Fibroblast of skin of back (primary cell): ENCODE results near the gene SLC35D2.
"Not testable (repeated sequence)": the region's sequence is repeated elsewhere in the genome, so short reads cannot be mapped to it uniquely, and the experiment has no call there.

Experiments used
- DNase-seq: peaks from one replicate; pipeline ENCODE4 v3.0.0-alpha.2; 2013

Gene SLC35D2

DNA sequence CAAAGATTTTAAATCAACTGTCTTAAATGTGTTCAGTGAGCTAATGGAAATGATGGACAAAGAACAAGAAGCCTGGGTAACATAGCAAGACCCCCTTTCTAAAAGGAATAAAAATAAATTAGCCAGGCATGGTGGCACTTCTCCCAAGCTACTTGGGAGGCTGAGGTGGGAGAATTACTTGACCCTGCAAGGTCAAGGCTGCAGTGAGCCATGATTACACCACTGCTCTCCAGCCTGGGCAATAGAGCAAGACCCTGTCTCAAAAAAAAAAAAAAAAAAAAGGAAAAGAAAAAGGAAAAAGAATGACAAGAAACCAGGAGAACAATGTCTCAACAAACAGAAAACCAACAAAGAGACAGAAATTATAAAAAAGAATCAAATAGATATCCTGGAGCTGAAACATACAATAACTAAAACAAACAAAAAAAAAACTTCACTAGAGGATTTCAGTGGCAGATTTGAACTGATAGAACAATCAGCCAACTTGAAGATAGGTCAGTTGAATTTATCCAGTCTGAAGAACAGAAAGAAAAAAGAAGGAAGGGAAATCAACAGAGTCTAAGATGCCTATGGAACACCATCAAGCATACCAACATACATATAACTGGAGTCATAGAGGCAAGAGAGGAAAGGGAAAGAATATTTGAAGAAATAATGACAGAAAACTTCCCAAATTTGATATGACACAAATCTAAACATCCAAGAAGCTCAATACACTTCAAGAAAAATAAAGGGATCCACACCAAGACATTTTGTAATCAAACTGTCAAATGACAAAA, 16.8 kb upstream of the SLC35D2 start:
- no peak for DNase-seq

DNA sequence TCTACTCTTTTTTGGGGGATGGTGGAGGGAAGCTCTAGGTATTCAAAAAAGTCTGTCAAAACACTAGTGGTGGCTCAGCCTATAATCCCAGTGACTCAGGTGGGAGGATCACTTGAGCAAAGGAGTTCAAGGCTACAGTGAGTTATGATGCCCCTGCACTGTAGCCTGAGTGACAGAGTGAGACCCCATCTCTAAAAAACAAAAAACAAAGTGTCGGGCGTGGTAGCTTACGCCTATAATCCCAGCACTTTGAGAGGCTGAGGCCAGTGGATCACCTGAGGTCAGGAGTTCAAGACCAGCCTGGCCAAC, 15.8 kb upstream of the SLC35D2 start:
- DNase-seq: no peak

DNA sequence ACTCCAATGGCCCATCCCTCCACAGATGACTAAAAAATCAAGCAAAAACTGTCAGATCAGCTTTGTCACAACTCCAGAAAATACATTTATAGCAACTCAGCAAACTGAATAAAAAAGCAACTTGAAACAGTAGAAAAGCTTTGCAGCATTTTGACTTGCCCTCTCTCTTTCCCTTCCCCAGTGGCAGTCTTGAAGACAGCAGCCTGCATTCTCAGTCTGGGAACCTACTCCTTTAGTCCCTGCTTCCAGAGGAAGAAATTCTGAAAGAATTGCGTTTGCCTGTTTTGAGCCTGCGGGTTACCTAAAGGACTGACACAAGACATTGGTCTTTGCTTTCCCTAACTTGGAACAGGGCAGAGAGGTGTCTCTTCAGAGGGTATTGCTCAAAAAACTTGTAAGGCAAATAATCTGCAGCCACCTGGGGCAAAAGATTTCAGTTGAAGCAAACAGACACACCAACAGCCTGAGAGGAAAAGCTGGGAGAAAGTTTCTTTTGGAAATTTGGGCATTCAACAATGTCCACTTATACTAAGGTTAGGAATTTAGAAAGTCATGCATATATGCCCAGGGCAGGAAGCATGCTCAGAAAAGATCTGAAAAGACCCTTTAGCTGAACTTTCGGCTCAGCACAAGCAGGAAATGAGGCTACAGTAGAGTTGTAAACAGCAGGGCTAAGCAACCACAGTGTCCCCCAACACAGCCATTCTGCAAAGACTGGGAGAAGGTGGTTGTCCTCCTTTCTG, 15.2 kb upstream of the SLC35D2 start:
- DNase-seq: no peak

DNA sequence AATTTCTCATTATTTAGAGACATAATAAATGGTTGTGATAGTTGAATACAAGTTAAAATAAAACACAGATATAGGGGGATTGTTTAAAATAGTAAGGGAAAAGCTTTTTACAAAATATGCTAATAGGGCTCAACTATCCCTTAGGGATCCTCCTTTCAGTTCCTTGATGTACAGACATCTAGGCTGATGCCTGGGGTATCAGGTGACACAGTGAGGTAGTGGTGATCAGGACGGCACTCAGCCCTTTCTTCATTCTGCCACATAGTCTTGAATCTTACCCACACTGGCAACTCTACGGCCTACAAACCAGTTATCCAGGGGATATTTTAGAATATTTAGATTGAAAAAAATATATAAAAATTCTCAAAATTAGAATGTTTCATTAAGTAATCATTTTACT, 12.5 kb upstream of the SLC35D2 start:
- no peak for DNase-seq

DNA sequence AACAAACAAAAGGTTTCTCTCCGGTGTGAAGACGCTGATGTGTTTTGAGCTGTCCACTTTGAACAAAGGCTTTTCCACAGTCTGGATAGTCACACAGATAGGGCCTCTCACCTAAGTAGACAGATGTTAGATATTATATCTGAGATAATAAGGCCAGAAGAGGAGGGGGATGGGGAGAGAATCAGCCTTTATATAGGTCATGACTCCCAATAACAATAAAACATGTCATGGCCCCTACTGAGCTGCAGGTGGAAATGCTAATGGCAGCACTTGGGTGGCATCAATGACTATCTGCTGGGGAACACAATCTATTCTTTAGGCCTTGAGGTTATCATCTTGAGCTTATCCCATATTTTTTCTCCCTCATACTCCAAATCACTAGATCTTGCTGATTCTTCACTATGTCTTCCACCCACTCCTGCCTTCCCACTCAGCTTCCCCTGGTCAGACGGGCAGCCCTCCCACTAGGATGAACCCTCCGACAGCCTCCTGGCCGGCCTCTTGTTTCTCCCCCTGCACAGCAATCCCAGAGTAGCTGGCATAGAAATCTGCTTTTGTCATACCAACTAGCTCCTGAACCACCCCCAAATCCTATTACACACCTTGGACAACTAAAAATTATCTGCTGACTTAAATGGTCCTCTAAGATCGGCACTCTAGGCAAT, 11.5 kb upstream of the SLC35D2 start:
- DNase-seq: no peak

DNA sequence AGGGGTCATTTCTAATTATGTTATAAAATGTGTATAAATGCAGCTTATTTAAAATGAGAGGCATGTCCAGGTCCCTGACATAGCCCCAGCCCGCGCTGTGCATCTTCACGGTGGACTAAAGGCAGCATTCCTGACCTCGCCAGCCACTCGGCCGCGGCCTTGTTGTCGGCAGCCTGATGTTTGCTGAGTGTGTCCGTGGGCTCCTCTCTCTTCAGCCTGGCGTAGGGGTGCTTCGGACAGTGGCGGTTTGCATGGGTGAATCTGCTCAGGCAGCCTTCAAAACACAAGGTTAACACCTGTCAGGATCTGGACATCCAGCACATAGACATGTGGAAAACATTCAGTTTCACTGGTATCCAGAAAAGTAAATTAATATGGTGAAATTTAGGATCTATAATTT, 8.8 kb upstream of the SLC35D2 start:
- no peak for DNase-seq

DNA sequence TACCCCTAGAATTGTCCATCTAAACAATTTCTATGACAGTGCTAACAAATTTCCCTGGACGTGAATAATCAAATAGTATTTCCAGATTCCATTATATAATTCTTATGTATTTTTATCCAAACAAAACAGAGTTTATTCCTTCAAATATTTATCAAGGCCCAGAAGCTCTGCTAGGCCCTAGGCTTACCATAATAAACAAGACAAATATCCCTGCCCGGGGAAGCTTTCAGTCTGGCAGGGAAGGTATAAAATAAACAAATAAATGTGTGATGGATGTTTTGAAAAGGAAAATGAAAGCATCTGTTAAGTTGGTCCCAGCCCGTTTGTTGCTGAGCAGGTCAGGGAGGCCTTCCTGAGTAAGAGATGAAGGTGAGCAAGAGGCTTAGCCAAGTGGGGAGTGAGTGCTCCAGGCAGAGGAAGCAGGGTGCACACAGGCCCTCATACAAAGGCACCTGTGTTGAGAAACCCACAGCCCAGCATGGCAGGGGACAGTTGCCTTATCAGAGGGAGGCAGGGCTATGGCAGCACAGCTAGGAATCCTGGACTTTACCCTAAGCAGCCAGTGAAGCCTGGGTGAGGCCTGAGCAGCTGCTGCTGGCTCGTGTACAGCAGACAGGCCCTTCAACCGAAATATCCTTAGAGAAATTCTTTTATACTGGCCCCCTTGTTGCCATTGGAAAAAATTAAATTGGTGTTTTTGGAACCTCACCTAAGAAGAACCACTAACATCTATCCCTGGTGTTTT, 7.7 kb upstream of the SLC35D2 start:
- no peak for DNase-seq

DNA sequence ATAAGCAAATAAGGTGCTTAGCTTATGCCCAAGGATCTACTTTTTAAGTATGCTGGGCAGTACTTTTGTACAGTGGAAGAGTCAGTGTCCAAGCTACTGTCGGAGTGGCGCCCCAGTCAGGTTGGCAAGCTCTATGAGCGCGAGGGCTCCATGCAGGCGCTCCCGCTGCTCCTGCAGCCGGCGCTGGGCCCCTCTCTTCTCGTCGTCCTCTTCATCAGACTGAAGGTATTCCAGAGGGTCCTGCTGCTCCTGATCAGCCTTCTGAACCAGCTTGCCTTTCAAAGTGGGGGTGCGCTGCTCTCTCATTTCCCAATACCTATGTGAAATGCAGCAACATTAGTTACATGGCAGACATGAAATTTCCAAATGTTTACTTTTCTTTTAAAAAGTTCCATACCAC, 4.6 kb upstream of the SLC35D2 start:
- no peak for DNase-seq

DNA sequence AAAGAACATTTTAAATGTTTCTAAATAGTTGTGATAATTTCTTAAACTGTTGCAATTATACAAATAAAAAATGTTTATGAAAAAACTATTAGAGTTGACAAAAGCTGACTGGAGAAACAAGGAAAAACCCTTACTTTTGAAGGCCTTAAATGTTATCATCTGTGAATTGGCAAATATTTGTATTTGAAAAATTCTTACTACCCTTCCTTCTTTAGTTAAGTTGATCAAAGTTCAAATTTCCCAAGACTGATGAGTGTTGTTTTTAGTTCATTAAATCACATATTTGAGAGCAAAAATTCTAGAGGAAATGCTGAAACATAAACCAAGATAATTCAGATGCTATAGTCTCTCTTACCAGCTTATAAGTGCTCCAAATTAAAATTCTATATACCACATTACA, 2.6 kb upstream of the SLC35D2 start:
- no peak for DNase-seq

DNA sequence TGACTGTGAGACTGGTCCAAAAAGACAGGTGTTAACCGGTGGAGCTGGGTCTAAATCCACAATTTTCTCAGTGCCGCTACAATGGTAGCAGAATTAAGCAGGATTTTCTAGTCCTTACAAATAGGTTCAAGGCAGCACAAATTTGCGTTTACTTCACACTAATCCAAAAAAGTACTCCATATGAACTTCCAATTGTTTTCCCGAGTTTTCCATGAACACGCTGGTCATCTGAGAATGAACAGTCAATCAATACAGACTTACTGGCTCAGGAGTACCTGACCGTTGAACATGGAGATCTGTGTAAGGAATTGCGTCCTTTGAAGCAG, 709 bp downstream of the SLC35D2 start:
- no peak for DNase-seq

DNA sequence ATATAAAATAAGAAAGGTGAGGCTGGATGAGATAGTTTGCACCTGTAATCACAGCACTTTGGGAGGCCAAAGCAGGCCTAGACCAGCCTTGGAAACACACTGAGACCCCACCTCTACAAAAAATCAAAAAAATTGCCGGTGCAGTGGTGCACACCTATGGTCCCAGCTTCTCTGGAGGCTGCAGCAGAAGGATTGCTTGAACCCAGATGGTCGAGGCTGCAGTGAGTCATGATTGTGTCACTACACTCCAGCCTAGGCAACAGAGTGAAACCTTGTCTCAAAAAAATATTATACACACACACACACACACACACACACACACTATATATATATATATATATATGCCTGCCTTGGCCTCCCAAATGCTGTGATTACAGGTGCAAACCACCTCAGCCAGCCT, 1.3 kb downstream of the SLC35D2 start:
- peak; percentile 33 for DNase-seq

DNA sequence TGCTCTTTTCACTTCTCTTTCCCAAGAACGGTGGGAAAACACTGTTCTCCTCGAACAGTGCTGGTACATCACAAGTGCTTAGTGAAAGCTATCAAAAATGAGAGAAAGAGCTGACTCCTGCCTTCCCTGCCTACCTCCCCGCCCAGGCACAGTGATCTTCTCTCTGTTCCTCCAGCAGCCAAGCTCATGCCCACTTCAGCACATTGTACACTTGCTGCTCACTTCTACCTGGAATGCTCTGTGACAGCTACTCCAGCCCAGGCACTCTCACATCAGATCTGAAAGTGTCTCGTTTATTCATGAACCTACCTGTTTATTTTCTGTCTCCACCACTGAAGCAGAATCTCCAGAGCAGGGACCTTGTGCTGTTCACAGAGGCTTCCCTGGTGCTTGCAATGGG, 1.8 kb downstream of the SLC35D2 start:
- DNase-seq: no peak

DNA sequence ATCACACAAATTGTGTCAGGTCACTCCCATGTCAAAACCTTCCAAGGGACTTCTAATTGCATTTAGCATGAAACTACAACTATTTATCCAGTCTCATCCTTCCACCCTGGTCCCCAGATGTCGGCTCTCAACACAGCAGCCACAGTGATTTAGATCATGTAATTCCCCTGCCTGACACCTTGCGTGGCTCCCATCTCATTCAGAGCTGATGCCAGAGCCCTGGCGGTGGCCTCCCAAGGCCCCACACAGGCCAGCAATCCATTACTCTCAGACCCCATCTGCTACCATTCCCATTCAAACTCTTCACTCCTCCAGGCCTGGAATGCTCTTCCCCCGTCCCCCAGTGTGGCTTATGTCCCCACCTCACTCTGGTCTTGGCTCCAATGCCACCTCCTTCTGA, 2.4 kb downstream of the SLC35D2 start:
- DNase-seq: no peak

DNA sequence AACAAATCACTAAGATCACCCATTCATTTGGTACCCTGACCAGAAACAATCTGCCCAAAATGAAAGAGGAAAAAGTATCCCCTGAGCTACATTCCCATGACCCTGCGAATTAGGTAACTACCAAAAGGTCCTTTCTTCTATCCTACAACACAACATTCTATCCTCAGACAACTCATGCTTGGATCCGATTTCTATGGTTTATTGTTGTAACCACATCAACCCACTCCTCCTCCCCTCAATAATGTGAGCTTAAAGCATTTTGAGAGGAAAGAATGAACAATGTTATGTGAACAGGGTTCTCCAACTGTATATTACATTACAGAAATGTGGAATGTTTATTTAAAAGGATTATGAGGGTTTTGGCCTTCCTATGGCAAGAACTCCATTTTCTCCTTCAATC, 4.0 kb downstream of the SLC35D2 start:
- DNase-seq: no peak

DNA sequence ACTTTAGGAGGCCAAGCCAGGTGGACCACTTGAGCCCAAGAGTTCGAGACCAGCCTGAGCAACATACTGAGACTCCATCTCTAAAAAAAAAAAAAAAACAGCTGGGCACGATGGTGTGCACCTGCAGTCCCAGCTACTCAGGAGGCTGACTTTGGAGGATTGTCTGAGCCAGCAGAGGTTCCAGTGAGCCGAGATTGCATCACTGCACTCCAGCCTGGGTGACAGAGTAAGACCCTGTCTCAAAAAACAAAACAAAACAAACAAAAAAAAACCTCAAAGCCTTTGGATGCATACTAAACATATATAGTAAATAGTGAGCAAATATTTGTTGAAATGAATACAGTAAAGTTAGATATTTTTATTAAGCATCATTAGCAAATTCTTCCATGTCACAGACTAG, 5.3 kb downstream of the SLC35D2 start:
- DNase-seq: no peak

DNA sequence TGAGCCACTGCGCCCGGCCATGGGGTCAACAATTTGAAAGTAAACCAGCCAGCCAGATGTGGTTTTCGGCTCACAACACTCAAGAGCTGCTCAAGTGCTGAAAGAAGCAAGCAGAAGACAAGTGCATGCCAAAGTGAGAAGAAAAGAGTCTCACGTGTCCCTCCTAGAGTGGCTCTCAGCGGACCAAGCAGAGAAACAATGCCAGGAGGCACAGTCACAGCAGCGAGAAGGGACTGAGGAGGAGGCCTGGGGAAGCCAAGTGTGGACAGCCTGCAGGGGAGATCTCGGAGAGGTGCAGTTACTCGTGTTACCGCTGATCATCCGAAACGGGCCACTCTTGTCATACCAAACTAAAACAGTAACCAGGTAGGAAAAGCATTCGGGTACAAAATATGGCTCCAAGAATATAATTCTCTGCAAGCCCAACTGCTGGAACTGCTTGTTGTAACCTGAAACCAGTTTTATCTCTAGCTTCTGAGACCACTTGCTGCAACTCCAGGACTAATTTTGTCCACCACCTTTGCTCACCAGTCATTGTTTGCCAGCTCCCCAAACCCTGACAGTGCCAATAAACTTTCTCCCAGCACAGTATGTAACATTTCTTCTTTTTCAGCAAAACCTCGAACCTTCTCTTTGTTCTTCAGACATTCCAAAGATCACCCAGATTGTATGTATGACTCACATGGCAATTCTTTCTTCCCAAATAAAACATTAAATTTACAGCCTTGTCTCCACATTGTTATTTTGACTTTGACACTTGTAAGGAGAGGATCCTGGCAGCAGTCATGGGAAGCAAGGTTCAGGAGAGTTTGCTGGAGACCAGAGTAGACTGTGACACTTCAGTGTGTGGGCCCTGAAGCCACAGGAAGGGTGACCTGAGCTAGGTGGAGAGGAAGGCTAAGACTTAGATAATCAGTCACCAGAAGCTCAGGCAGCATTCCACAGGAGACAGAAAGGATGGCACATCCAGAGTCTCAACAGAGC, 6.3 kb downstream of the SLC35D2 start:
- DNase-seq: peak; percentile 54

DNA sequence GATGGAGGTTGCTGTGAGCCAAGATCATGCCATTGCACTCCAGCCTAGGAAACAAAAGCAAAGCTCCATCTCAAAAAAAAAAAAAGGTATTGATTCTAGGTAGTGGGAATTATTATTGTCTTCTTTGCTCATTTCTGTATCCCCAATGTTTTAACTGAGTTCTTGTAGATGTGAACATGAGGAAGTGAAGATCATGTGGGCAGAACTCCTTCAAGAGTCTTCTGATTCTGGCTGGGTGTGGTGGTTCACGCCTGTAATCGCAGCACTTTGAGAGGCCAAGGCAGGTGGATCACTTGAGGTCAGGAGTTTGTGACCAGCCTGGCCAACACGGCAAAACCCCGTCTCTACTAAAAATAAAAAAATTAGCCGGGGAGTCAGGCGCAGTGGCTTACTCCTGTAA, 8.0 kb downstream of the SLC35D2 start:
- not testable (repeated sequence) for DNase-seq

DNA sequence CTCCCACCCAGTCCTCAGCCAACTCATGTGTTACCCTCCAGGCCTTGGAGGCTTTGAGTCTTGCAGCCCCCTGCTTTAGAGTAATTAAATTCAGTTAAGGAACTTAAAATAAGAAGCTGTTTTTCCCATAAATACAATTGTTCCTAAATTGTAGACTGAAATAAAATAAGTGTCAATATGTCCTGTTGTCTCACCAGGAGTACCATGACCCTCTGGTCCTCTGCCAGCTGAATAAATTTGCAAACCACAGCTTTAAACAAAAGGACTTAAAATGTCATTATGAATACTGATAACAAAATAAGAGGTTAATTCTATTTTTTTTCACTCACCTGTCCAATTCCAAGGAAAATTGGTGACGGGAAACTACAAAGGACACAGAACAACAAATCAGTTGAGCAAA, 15.6 kb downstream of the SLC35D2 start:
- no peak for DNase-seq

DNA sequence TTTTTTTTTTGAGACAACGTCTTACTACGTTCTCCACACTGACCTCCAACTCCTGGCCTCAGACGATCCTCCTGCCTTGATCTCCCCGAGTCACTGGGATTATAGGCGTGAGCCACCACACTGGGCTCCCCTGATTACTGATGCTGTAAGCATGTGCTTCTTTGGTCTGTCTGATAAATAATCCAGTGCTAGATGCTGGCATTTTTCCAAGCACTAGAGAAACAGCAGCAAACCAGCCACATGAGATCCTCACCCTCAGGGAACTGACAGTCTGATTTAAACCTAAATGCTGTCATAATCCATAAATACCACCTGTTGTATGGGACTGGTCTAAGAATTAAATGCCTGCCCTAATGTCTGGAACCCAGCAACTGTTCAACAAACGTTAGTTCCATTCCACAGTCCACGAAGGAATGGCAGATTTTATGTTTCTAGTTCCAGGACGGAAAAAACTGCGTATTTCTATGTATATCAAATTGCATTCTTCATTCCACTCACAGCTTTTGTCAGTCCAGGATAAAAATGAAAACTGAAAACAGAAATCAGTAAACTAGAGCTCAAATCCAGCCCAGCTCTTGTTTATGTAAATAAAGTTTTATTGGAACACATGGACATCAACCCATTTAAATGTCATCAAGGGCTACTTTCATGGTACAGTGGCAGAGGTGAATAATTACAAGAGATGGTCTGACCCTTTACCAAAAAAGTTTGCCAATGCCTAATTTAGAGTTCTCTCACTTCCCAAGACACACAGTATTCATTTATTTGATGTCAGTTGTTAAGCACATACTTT, 20.1 kb downstream of the SLC35D2 start:
- no peak for DNase-seq

DNA sequence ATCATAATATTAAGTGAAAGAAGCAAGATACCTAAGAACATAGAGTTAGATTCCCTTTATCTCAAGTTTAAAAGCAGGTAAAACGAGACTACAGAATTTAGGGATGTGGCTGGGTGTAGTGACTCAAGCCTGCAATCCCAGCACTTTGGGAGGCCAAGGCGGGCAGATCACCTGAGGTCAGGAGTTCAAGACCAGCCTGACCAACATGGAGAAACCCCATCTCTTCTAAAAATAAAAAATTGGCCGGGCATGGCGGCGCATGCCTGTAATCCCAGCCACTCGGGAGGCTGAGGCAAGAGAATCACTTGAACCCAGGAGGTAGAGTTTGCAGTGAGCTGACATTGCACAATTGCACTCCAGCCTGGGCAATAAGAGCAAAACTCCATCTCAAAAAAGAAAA, 21.4 kb downstream of the SLC35D2 start:
- not testable (repeated sequence) for DNase-seq

DNA sequence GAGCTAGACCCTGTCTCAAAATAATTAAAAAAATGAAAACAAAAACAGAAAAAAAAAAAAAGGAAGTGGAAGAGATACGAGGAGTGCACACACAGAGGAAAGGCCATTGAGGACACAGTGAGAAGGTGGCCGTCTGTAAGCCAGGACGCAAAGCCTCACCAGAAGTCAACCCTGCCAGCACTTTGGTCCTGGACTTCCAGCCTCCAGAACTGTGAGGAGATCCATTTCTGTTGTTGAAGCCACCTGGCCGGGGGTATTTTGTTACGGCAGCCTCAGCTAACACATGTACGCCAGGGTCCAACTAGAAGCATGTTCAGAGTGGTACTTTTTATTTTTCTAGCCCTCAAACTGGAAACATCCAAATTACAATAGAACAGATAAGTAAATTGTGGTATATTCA, 21.8 kb downstream of the SLC35D2 start:
- DNase-seq: no peak
